NCI-H1092 (cell line): ENCODE results near the gene ARHGAP23.
"Not testable (repeated sequence)": the region's sequence is repeated elsewhere in the genome, so short reads cannot be mapped to it uniquely, and the experiment has no call there.

Experiments used
- DNase-seq: peaks from one replicate; lab custom pipeline; 2025; lab: John Stamatoyannopoulos, UW

The ARHGAP23 gene

DNA sequence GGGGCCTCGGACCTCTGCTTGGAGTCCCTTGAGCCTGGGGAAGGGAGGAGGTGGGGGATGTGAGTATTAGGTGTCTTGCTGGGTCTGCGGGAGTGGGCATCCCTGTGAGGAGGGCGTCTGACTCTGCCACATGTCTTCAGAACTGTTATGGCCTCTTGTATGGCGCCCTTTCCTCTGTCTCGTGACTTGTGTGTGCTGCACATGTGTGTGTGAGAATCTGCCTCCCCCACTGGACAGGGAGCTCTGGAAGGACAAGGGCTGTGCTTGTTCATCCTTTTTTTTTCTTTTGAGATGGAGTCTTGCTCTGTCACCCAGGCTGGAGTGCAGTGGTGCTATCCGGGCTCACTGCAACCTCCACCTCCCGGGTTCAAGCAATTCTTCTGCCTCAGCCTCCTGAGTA, 33.4 kb downstream of the ARHGAP23 start:
- no peak for DNase-seq

DNA sequence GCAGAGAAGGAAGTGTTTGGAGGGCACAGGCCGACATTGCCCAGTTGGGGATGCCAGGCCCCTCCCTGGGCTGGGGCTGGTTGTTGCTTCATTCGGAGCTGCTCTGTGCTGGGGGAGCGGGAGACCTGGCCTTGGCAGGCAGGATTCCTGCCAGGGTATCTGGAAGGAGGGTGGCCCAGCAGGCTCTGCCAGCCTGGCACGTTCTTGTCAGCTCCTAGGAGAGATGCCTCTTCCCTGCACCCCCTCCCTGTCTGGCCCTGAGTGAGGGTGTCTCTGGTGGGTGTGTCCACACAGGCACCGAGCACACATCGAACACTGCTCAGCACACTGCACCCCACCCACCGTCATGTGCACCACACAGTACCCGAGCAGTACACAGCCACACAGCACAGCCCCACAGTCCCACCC, 35.2 kb downstream of the ARHGAP23 start:
- no peak for DNase-seq

DNA sequence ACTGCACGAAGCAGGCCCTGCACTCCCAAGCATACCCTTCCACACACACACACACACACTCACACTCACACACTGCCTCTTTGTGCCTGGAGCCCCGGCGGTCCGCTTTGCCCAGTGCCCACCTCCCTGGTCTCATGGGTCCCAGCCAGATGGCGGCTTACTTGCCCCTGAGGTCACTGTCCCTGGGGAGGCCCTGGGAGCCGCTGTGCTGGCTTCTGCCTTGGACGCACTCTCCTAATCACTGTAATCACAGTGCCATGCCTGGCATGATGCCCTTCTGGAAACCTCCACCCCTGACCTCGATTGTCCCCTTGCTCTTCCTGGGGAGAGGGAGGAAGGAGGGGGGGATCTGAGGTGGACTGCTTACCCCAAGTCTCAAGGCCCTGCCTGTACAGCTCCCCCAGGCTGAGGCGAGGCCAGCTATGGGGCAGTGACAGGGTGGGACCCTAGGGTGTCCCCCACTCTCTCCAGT, 36.0 kb downstream of the ARHGAP23 start:
- DNase-seq, result no peak

DNA sequence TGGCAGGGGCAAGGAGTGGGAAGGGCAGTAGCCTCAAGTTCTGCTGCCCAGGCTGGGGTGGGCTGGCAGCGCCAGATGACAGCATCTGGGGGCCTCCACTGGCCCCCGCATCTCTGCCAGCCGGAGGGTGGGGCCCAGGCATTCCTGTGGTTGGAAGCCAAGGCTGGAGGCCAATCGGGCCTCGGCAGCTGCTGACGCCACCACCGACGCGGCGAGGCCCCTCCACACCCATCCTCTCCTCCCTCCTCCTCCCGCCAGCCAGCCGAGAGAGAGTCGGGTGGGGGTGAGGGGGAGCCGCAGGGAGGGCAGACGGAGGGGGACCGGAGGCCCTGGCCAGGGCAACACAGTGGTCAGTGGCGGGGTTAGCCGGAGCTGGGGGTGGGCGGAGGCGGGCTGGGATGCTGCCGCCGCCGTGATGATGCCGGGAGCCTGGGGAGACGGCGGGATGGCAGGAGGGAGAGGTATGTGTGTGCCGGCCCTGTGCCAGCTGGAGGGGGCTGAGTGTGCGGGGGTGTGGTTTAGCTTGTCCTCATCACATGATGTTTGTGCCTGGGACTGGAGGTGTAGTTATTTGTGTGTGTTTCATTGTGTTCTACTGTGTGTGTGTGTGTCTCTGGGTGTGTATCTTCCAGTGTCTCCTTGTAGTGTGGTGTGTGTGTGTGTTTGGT, 36.6 kb downstream of the ARHGAP23 start:
- no peak for DNase-seq

DNA sequence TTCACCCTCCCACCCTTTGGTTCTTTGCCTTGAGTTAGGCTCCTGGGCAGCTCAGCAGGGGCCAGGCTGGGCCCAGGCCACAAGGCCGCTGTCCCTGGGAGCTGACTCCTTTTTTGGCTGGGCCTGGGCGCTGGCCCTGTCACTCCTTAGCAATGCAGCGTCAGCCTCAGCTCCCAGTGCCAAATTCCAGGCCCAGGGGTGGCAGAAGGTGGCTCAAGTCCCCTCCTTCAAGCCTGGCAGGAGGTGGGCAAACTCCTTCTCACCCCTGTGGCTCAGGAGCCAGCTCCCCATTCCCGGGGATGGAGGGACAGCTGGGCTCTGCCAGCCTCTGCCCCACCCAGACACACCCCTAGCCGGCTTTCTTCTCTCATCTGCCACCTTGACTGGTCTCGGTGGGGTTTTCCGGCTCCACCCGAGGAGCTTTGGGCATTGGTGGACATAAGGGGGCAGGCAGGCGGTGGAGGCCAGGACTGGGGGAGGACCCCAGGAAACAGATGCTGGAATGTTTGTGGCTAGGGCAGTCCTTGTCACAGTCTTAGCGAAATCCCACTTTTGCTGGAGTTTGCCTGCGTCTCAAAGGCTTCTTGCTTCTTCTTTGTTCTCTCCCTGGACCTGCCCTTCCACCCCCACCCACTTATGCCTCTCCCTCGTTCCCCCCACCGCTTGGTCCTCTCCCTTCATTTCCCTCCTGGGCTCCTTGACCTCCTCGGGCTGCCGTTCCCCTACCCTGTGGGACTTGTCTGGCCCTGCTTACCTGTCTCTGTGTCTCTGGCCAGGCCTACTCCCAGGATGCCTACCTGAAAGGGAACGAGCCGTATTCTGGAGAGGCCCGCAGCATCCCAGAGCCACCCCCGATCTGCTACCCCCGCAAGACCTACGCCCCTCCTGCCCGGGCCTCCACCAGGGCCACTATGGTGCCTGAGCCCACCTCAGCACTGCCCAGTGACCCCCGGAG, 37.4 kb downstream of the ARHGAP23 start:
- no peak for DNase-seq

DNA sequence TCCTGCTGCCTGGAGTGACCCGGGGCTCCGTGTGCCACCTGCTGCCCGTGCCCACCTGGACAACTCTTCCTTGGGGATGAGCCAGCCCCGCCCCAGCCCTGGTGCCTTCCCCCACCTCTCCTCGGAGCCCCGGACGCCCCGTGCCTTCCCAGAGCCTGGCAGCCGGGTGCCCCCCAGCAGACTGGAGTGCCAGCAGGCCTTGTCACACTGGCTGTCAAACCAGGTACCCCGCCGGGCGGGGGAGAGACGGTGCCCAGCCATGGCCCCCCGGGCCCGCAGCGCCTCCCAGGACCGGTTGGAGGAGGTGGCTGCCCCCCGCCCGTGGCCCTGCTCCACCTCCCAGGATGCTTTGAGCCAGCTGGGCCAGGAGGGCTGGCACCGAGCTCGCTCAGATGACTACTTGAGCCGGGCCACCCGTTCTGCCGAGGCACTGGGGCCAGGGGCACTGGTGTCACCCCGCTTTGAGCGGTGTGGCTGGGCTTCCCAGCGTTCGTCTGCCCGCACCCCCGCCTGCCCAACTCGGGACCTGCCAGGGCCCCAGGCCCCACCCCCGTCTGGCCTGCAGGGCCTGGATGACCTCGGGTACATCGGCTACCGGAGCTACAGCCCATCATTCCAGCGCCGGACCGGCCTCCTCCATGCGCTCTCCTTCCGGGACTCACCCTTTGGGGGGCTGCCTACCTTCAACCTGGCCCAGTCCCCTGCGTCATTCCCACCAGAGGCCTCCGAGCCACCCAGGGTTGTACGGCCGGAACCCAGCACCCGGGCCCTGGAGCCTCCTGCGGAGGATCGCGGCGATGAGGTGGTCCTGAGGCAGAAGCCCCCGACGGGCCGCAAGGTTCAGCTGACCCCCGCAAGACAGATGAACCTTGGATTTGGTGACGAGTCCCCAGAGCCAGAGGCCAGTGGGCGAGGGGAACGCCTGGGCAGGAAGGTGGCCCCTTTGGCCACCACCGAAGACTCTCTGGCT, 38.4 kb downstream of the ARHGAP23 start:
- no peak for DNase-seq

DNA sequence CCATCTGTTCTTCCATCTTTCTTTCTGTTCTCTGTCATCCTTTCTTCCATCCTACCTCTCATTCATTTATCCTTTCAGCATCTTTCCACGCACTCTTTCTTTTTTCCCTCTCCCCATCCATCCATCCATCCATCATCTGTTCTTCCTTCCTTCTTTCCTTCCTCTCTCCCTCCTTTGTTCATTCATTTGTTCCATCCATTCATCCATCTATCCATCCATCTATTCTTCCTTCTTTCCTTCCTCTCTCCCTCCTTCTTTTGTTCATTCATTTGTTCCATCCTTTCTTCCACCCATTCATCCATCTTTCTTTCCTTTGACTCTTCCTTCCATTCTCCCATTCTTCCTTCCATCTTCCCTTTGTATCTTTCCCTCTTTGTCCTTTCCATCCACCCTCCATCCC, 39.2 kb downstream of the ARHGAP23 start:
- no peak for DNase-seq

DNA sequence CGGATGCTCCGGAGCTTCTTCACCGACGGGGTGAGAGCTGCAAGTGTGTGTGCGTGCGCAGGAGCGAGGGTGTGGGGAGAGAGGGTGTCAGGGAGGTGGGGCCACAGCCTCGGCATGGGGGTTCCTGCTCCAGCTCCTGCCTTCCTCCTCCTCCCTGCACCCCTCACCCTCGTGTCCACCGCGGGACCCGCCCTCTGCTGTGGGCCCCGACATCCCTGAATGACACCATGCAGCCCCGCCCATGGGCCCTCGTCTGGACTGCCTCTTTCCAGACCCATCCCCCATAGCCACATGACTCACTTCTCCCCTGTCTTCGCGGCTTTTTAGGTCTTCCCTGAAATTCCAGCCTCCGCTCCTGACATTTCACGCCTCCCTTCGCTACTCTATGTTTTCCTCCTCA, 41.6 kb downstream of the ARHGAP23 start:
- no peak for DNase-seq

DNA sequence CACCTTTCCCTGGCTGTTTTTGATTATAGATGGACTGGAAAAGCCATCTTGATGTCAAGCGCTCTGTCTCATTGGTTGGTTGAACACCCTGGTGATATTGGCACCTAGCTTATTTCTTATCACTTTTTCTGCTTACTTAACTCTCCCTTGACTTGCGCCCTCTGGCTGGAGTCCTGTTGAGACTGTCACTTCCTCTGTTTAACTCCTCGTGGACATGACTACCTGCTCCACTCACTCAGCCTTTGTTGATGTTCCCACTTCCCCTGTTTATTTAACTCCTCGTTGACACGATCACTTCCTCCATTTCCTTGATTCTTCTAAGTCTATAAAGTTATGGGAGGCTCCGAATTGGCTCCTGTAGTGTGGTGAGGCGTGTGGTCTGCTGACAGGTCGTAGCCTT, 43.0 kb downstream of the ARHGAP23 start:
- DNase-seq, result not testable (repeated sequence)

DNA sequence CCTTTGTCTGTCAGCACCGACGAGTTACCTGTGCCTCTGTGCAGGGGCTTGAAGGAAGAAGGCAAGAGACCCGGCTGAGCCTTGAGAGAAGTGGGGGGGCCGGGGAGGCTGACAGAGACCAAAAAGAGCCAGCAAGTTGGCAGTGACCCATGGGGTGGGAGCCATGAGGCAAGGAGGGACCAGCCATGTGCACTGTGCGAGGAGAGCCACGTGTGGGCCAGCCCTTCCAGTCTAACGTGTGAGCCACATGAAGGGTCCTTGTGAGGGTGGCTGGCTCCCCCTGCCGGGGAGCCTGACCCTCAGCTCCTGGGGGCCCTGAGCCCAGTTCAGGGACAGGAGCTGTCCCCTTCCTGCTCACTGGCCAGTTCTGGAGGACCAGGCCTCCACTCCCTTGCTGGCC, 46.4 kb downstream of the ARHGAP23 start:
- DNase-seq, result not testable (repeated sequence)

DNA sequence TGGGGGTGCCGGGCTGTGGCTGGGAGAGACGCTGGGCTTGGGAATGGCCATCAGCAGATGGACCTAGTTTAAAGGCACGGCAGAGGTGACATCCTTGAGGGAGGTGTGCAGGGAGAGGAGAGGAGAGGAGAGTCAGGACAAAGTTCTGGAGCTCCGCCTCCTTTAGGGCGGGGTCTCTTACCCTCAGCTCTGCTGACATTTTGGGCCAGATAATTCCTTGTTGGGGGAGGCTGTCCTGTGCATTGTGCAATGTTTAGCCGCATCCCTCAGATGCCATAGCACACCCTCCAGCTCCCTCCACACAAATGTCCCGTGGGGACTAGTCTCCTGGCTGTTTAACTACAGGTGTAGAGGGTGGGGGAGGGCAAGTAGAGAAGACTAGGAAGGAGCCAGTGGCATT, 48.3 kb downstream of the ARHGAP23 start:
- no peak for DNase-seq

DNA sequence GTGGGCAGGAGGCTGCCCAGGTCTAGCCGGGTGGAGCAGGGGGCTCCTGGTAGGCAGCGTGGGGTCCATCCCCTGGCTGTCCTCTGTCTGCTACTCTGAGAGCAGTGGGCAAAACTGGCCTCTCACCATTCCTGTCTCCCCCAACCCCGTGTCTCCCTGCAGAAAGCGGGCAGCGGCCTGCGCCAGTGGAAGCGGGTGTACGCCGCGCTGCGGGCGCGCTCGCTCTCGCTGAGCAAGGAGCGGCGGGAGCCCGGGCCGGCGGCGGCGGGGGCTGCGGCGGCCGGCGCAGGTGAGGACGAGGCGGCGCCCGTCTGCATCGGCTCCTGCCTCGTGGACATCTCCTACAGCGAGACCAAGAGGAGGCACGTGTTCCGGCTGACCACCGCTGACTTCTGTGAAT, 49.2 kb downstream of the ARHGAP23 start:
- DNase-seq, result not testable (repeated sequence)

DNA sequence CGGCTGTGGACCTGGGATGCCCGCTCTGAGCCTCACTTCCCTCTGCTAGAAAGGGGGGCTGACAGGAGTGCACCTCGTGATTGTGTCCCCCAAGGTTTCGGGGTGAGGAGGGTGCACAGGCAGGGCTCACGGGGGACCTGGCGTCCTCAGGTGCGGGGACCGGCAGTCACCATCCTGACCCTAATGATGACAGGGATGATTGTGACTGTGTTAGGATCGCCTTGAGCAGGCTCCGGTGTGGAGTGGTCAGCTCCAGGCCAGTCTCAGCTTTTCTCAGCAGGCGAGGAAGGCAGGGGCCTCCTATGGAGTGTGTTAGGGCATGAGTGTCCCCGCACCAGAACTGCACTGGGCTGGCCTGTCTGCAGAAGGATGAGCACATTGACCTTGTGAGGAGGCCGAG, 49.7 kb downstream of the ARHGAP23 start:
- DNase-seq, result not testable (repeated sequence)

DNA sequence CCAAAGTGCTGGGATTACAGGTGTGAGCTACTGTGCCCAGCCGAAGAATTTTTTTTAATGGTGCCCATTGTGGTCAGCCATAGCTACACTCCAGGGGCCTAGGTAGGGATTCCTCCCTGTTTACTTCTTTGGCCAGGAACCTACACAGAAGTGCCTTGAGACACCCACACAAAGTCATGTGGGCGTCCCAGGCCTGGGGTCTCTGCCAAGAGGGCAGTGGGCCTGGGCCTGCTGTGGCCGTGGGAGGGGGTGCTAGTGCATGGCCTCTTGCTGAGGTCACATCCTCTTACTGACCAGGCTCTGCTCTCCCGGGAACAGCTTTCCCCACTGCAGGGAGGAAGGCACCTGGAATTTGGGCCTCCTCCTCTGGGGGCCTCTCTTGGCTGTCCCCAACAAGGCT, 50.4 kb downstream of the ARHGAP23 start:
- DNase-seq, result not testable (repeated sequence)

DNA sequence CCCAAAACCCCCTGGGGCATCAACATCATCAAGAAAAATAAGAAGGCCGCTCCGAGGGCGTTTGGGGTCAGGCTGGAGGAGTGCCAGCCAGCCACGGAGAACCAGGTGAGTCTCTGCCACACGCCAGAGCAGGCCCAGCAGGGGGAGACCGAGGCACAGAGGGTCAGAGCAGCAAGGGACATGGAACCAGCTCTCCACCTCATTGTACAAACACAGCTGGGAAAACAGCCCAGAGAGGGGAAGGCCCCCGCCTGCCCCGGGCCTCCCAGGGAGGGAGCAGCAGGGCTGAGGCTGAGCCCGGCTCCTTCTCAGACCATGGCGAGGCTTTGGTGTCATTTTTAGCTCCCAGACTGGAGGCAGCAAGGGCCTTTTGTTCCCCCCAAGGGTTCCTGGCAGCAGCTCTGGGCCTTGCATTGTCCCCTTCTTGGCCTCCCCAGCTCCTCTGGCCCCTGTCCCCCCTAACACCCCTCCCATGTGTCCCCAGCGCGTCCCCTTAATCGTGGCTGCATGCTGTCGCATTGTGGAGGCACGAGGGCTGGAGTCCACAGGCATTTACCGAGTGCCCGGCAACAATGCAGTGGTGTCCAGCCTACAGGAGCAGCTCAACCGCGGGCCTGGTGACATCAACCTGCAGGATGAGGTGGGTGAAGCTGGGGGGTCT, 53.9 kb downstream of the ARHGAP23 start:
- peak; percentile 39 for DNase-seq

DNA sequence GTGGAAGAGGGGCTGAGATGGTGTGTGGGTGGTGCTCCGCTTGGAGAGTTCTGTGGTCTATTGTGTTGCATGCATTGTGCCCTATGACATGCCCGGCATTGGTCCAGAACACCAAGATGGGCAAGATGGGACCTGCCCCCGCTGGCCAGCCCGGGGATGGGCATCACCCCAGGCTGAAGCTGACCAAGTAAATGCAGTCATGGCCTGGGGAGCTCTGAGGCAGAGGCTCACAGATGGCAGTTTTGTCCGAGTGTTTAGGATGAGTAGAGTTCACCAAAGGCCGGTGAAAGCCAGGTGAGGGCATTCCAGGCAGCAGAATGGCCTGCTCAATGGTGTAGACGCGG, 54.4 kb downstream of the ARHGAP23 start:
- not testable (repeated sequence) for DNase-seq

DNA sequence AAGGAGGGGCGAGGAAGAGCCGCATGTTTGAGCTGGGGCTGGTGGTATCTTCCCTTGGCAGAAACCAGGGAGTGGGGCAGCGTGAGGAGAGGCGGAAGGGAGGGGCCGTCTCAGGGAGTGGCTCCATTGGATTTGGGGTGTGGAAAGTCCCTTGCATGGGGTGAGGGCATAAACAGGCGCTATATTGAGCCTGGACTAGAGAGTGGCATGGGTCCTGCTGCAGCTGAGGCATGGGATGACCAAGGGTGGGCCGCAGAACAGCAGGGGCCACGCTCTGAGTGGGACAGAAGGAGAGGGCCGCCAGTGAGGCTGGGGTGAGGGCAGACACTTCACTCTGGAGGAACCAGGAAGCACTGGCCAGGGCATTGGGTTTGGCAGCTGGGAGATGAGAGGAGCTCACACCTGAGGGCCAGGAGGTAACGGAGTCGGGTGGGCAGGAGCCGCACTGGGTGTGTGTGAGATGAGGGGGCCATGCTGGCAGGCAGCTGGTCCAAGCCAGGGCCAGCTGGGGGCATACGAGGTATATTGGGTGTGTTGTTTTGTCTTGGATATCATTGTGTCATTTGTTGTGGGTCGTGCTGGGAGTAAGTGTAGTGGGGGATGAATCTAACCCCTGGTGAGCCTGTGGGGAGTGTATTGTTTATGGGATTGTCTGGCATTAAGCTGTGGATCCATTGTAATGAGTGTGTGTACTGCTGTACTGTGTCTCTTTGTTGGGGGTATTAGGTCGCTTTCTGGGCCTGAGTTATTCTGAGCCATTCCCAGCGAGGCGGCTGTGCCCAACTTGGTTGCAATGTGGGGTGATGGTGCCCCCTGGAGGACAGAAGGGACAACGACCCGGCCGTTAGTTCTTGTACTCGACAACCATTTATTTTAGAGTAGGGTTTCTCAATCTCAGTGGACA, 56.2 kb downstream of the ARHGAP23 start:
- peak; percentile 64 for DNase-seq

DNA sequence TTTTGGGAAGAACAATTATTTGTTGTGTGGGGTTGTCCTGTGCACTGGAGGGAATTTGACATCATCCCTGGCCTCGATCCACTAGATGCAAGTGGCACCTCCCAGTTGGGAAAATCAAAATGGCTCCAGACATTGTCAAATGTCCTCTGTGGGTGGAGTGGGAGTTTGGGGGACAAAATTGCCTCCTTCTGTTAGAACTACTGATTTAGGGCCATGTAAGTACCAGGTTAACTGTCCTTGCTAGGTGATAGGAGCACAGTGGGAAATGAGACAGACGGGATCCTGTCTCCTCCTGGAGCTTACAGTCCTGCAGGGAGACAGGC, 56.8 kb downstream of the ARHGAP23 start:
- DNase-seq, result no peak

DNA sequence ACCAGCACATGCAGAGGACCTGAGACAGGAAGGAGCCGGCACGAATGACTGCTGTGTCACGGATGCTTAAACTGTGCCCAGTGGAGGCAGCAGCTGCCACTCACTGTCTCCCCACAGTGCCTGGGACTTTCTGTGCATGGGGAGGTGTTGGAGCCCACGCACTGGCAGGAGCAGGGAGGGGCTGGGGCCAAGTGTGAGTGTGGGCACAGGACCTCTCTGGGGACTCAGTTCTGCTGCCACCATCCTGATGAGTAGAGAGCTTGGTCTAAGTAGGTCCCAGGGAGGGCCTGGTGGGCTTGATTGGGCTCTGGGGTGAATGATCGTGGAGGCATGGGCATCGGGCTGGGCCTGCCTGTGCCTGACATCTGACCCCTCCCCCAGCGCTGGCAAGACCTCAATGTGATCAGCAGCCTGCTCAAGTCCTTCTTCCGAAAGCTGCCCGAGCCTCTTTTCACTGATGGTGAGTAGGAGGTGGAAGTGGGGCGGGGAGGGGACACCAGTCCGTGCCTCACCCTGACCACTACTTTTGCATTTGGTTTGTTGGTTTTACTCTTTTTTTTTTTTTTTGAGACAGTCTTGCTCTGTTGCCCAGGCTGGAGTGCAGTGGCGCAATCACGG, 57.5 kb downstream of the ARHGAP23 start:
- not testable (repeated sequence) for DNase-seq

DNA sequence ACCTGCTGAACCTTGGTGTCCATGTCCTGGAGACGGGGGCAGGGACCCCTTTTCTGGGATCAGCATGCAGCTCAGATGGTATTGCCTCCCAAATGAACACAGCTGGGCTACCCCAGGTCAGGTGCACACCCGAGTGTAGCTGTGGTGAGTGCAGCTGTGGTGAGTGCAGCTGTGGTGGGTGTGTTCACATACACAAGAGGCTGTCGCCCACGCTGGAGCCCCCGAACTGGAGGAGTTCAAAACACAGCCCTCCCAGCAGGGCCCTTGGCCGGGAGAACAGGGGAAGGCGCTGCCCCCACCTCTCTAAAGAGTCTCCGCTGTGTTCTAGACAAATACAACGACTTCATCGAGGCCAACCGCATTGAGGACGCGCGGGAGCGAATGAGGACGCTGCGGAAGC, 61.5 kb downstream of the ARHGAP23 start:
- DNase-seq, result not testable (repeated sequence)
